NCI-H2171 (cell line): ENCODE measurements around the gene ALS2CL.

Source experiments
- DNase-seq: peaks from one replicate; lab custom pipeline; 2025; lab: John Stamatoyannopoulos, UW

ALS2CL gene

GRCh38 chr3:46664188-46664970, 29.1 kb downstream of the ALS2CL start:
- no peak for DNase-seq

GRCh38 chr3:46663591-46664135, 29.8 kb downstream of the ALS2CL start:
- no peak for DNase-seq

GRCh38 chr3:46662771-46663551, 30.5 kb downstream of the ALS2CL start:
- DNase-seq = no peak

GRCh38 chr3:46661776-46662766, 31.4 kb downstream of the ALS2CL start:
- no peak for DNase-seq

- peak; percentile 48 for DNase-seq
Observed at GRCh38 chr3:46660543-46661523, 32.6 kb downstream of the ALS2CL start.

- DNase-seq = no peak
Observed at GRCh38 chr3:46660003-46660402, 33.5 kb downstream of the ALS2CL start.

GRCh38 chr3:46659285-46659684, 34.2 kb downstream of the ALS2CL start:
- no peak for DNase-seq

GRCh38 chr3:46656778-46657556, 36.5 kb downstream of the ALS2CL start:
- DNase-seq = no peak

- DNase-seq = no peak
Observed at GRCh38 chr3:46655271-46655670, 38.2 kb downstream of the ALS2CL start.

- no peak for DNase-seq
Observed at GRCh38 chr3:46651084-46651483, 42.4 kb downstream of the ALS2CL start.

- DNase-seq = no peak
Observed at GRCh38 chr3:46649436-46649835, 44.0 kb downstream of the ALS2CL start.

- DNase-seq = no peak
Observed at GRCh38 chr3:46648096-46648495, 45.4 kb downstream of the ALS2CL start.

- DNase-seq = no peak
Observed at GRCh38 chr3:46646700-46647099, 46.8 kb downstream of the ALS2CL start.

- DNase-seq = no peak
Observed at GRCh38 chr3:46643701-46644100, 49.8 kb downstream of the ALS2CL start.

- no peak for DNase-seq
Observed at GRCh38 chr3:46642971-46643370, 50.5 kb downstream of the ALS2CL start.

- no peak for DNase-seq
Observed at GRCh38 chr3:46640927-46641326, 52.6 kb downstream of the ALS2CL start.

GRCh38 chr3:46639221-46639620, 54.3 kb downstream of the ALS2CL start:
- DNase-seq = no peak

- no peak for DNase-seq
Observed at GRCh38 chr3:46634856-46635255, 58.6 kb downstream of the ALS2CL start.

GRCh38 chr3:46632792-46633191, 60.7 kb downstream of the ALS2CL start:
- DNase-seq = no peak
